Hematopoietic multipotent progenitor cell treated with erythropoietin and hydrocortisone succinate and interleukin-3 and kit ligand, for 4 days (in vitro differentiated cells): Measurements from ENCODE around the gene OR1I1.
"Not testable (repeated sequence)": the region's sequence is repeated elsewhere in the genome, so short reads cannot be mapped to it uniquely, and the experiment has no call there.

ENCODE experiments used
- DNase-seq: peaks from one replicate; pipeline ENCODE4 v3.0.0-alpha.2; 2015

The OR1I1 gene, protein sequence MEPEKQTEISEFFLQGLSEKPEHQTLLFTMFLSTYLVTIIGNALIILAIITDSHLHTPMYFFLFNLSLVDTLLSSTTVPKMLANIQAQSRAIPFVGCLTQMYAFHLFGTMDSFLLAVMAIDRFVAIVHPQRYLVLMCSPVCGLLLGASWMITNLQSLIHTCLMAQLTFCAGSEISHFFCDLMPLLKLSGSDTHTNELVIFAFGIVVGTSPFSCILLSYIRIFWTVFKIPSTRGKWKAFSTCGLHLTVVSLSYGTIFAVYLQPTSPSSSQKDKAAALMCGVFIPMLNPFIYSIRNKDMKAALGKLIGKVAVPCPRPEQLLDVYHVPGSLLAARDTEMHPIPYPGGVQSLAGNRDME

DNA sequence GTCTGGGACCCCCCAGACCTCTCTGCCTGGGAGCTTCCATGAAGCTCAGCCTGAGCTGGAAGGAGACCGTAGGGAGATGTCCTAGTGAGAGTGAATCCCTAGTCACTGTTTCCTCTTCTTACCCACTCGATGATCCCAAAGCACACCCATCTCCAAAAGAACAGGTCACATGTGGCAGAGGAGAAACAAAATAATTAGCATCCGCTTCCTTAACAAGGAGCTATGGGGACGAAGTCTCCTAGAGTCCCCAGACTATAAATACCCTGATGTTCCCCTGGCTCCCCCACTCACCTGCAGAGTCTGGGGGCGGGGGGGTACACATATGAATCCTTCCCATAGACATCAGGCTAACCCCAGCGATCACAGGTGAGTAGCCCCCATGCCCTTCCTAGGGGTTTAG lies at the start of gene OR1I1:
Gene OR1I1 (plus strand): TSS at position 301 of the 400 bp plus-strand sequence. CDS start 4,855 bp downstream, outside the sequence.
- no peak for DNase-seq

DNA sequence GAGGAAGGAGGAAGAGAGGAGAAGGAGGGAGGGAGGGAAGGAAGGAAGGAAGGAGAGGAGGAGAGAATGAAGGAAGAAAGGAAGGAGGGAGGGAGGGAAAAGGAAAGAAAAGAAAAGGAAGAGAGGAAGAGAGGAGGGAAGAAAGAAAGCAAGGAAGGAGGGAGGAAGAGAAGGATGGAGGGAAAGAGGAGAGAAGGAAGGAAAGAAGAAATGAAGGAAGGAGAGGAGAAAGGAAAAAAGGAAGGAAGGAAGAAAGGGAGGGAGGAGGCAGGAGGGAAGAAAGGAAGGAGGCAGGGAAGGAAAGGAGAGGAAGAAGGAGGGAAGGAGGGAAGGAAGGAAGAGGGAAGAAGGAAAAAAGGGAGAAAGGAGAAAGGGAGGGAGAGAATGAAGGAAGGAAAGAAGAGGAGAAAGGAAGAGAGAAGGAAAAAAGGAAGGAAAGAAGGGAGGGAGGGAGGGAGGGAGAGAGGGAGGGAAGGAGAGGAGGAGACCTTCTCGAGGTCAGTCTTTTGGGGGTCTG lies 46.2 kb upstream of the OR1I1 start:
- no peak for DNase-seq

DNA sequence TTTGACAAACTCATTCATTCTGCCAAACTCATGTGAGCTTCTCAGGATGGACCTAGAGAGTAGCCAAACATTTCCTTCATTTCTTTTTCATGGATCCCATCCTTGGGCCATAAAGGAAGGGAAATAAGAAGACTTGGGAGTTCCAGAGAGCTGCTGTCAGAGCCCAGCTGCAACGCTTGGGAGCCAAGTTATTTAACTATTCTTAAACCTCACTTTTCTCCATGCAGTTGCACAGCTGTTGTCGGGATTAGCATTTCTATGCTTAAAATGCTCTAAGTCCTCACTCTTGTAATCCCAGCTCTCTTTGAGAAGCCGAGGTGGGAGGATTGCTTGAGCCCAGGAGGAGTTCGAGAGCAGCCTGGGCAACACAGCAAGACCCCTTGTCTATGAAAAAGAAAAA lies 44.4 kb upstream of the OR1I1 start:
- no peak for DNase-seq

DNA sequence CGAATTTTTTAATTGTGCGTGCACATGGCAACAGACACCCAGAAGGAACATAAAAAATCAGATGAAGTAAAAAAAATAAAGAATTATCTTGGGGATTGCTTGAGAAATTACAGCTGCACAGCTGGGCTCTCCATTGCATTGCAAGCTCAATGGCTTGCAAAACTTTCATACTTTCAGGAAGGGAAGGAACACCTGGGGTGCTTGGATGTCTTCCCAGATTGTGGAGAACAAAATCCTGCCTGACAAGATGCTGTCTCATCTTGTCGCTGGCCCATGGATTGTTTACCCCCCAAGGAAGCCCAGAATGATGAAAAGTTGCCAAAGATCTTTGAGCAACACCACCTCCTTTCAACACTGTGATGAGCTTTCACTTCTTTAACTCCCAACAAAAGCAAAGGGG lies 43.7 kb upstream of the OR1I1 start:
- no peak for DNase-seq

DNA sequence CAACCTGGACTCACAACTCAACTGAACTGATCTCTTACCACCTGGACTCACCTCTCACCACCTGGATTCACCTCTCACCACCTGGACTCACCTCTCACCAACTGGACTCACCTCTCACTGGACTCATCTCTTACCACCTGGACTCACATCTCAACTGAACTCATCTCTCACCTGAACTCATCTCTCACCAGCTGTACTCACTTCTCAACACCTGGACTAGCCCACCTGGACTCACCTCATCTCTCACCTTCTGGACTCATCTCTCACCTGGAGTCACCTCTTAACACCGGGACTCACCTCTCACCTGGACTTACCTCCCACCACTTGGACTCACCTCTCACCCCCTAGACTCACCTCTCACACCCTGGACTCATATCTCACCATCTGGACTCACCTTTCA lies 40.0 kb upstream of the OR1I1 start:
- no peak for DNase-seq

DNA sequence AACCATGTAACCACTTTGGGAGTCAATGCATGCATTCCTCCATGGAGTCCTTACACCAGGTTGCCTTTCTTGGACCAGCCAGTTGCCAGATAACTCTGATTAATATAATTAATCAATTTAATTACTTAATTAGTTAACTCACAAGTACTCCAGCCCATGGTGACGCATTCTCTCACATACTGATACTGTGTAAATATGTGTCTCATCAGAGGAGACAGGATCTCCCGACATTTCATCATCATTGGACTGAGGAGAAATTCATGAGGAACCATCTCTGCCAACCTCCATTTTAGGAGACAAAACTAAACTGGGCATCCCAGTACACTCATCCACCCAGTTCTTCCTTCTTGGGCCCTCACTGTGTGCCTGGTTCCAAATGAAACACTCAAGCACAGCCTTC lies 39.2 kb upstream of the OR1I1 start:
- no peak for DNase-seq

DNA sequence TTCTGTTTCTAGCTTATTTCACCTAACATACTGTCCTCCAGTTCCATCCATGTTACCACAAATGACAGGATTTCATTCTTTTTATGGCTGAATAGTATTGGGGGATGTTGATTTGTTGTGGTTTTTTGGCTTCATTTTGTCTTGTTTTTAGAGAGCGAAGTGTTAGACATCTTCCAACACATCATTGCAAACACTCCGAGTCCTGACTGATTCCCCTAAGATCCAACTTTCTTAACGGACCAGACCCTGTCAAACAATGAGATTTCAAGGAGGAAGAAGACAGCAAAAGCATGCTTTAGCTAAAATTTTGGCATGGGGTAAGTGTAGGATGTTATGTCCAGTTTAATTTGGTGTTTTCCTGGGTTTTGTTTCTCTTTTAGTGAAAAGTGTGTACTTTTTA lies 36.5 kb upstream of the OR1I1 start:
- DNase-seq: no peak

DNA sequence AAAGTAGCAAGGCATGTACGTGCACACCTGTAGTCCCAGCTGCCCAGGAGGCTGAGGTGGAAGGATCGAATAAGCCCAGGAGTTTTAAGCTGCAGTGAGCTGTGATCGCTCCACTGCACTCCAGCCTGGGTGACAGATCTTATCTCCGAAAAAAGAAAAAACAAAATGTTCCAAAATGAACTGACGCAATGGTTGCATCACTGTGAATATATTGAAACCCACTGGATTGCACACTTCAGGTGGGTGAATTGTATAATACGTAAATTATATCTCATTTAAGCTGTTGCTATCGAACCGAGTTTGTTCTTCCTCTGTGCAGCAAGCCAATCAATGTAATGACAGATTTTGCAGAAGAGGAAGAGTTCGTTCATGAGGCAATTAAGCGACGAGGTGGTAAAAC lies 34.3 kb upstream of the OR1I1 start:
- DNase-seq: no peak

DNA sequence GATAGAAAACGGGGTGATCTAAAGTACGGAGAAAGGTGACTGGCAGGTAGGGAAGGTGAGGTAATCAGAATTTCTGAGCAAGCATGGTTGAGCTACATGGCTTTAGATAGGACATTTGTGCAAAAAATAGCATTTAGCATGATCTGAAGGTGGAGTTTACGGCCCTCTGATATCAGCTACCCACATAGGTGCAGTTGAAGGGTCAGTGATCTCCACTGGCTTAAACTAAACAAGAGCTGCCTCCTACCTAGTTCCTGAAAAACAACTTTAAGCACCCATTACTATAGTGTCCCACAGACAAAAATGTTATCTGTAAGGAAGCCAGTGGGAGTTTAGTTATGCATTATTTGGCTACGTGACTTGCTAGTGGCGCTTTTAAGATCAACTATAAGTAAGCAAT lies 33.9 kb upstream of the OR1I1 start:
- DNase-seq: no peak

DNA sequence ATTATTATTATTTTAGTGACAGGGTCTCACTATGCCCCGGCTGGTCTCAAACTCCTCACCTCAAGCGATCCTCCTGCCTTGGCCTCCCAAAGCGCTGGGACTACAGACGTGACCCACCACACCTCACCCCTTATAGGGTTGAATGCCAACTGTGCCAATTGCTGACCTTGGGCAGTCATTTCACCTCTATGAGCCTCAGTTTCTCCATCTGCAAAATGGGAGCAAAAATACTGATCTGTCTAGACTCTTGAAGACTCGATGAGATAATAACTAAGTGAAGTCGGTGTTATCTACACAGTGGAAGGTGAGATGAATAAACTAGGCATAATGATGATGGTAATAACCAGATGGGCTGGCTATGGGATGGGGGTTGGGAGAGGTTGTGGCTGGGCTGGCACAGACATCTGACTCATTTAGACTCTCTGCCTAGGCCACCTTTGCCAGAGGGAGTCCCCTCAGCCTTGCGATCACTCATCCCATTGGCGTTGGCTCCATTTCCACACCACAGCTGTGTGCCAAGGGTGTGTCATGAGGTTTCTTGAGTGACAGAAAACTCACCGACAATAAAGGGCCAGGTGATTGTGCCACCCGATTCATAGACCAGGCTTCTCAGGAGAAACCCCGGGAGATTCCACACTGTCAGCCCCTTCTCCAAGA lies 33.0 kb upstream of the OR1I1 start, which contains the start of gene CASP14:
Gene CASP14 (plus strand): TSS at position 596 of the 657 bp plus-strand sequence. CDS start 2,772 bp downstream, outside the sequence.
- DNase-seq: no peak

DNA sequence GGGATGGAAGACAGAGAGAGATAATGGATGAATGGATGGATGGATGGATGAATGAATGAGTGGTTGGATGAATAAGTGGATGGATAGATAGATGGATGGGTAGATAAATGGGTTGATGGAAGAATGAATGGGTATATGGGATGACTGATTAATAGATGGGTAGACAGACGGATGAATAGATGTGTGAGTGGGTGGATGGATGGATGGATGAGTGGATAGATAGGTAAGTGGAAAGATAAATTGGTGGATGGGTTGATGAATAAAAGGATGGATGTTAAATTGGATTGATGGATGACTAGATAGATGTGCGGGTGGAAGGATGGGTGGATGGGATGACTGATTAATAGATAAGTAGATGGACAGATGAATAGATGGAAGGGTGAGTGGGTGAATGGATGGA lies 31.4 kb upstream of the OR1I1 start:
- DNase-seq: no peak

DNA sequence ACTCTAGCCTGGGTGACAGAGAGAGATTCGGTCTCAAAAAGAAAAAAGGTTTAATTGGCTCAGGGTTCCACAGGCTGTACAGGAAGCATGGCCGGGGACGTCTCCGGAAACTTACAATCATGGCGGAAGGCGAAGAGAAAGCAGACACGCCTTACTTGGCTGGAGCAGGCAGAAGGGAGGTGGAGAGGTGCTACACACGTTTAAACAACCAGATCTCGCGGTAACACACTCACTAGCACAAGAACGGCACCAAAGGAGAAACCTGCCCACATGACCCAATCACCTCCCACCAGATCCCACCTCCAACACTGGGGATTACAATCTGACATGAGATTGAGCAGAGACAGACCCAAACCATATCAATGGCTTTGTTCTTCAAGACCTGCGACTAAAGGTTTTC lies 20.0 kb upstream of the OR1I1 start:
- no peak for DNase-seq

DNA sequence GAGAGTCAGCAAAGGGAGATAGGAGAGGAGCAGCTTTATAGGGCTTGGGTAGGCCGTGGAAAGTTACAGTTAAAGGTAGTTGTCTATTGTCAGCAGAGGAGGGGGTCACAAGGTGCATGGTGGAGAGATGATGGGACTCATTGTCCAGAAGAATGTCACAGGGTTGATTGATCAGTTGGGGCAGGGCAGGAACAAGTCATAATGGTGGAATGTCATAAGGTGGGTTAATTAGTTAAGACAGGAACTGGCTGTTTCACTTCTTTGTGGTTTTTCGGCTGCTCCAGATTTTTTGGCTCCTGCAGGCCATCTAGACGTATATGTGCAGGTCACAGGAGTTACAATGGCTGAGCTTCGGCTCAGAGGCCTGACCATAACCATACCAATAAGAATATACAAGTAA lies 11.6 kb upstream of the OR1I1 start:
- DNase-seq: not testable (repeated sequence)

DNA sequence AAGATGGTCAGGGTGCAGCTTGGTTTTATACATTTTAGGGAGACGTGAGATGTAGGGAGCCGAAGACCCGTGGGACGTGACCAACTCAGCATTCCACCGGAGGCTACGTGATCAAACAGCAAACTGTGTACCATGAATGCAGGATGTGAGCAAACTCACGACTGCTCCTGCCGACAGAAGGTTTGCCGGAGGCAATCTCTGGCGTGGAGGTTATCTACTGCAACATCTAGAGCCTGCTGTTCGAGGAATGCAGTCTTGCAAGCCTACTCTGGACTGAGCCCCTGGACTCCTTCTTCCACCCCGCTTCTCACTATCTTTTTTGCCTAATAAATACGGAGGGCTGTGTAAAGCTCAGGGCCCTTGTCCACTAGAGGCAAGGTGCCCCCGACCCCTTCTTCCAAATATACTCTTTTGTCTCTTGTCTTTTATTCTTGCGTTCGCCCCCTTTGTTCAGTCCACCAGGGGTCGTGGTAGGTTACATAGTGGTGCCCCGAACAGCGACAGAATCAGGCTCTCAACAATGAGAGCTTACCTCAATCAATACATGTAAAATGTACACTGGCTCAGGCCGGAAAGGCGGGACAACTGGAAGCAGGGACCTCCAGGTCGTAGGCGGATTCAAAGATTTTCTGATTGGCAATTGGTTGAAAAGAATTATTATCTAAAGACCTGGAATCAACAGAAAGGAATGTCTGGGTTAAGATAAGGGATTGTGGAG lies 8.9 kb upstream of the OR1I1 start:
- peak; percentile 5 for DNase-seq

DNA sequence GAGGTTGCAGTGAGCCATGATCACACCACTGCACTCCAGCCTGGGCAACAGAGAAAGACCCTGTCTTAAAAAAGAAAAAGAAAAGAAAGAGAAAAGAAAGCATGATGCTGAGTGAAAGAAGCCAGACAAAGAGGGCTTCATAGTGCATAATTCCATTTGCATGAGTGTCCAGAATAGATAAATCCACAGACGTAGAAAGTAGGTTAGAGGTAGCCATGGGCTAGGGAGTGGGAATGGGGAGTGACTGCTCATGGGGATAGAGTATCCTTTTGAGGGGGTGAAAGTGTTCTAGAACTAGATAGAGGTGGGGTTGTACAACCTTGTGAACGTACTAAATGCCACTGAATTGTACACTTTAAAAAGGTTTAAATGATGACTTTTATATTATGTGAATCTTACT lies 7.6 kb upstream of the OR1I1 start:
- no peak for DNase-seq

DNA sequence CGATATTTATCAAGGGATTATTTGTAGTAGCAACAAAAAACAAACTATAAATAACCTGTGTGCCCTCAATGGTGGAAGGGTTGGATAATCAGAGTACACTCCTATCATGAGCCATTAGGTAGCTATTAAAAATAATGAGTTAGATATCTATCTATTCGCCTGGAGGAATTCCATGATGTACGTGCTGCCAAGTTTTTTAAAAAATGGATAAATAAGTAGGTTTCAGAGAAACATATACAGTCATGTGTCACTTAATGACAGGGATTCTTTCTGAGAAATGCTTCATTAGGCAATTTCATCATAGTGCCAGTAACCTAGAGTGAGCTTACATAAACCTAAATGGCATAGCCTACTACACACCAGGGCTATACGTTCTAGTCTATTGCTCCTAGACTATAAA lies 6.2 kb upstream of the OR1I1 start:
- no peak for DNase-seq

DNA sequence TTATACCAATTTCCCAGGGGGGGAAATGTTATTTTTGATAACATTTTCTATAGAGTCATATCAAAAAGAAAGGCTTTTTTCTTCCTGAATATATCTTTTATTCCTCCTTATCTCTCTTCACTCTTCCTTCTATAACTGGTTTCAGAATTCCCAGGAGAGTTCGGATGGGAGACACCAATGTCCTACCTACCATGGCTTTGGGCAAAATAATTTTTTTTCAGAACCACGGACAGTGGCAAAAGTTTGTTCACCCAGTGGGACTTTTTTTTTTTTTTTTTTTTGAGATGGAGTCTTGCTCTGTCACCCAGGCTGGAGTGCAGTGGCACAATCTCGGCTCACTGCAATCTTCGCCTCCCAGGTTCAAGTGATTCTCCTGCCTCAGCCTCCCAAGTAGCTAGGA lies 2.0 kb upstream of the OR1I1 start:
- peak; percentile 42 for DNase-seq

DNA sequence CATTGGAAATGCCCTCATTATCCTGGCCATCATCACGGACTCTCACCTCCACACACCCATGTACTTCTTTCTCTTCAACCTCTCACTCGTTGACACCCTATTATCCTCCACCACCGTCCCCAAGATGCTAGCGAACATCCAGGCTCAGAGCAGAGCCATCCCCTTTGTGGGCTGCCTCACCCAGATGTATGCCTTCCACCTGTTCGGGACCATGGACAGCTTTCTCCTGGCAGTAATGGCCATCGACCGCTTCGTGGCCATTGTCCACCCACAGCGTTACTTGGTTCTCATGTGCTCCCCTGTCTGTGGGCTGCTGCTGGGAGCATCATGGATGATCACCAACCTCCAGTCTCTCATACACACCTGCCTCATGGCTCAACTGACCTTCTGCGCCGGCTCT lies 5.2 kb downstream of the OR1I1 start:
- DNase-seq: no peak

DNA sequence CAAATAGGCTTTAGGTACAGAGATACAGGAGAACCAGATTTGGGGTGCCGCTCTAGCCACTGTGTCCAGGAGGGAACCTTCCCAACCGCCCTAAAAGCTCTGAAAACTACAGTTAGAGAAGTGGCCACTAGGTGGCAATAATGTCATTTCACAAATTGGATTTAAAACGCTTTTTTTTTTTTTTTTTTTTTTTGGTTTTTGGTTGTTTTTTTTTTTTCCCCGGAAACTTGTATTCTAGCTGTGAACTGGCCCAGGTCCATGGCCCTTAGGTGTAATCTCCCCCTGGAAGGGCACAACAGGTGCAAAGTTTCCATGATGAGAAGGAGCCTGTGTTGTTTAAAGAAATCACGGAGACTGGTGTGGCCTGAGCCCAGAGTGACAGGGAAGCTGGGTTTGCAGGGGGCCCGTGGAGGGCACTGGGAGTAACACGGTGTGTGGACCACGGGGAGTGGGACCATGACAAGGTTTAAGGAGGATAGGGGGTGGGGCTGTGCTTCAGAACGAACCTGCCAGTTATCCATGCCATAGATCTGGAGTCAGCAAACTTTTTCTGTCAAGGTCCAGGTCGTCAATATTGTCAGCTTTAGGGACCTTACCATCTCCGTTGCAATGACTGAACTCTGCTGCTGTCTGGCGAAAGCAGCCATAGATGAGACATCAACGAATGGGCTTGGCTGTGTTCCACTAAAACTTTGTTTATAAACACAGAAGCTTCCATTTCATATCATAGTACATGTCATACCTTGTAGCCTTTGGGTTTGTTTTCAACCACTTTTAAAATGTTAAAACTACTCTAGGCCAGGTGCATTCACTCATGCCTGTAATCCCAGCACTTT lies 10.1 kb downstream of the OR1I1 start:
- peak; percentile 90 for DNase-seq

DNA sequence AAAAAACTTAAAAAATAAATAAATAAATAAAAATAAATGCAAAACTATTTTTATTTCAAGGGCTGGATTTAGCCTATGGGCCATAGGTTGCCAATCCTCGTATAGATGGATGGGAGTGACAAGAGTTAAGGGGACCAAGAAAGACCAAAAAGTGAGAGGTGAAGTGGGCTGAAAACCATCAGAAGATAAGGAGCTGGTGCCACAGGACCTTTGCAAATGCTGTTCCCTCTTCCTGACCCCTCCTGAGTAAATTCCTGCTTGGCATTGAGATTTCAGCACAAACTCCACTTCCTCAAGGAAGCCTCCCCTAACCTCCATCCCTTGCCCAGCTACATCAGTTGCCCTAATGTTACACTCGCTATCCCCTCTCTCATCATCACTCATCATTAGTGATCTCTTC lies 11.0 kb downstream of the OR1I1 start:
- no peak for DNase-seq

DNA sequence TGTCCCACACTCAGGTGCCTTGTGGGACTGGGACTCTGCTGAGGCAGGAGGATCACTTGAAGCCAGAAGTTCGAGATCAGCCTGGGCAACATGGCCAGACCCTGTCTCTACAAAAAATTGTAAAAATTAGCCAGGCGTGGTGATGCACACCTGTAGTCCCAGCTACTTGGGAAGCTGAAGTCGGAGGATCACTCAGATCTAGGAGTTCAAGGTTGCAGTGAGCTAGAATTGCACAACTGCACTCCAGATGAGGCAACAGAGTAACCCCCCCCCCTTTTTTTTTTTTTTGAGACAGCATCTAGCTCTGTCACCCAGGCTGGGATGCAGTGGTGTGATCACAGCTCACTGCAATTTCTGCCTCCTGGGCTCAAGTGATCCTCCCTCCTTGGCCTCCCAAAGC lies 14.2 kb downstream of the OR1I1 start:
- no peak for DNase-seq

DNA sequence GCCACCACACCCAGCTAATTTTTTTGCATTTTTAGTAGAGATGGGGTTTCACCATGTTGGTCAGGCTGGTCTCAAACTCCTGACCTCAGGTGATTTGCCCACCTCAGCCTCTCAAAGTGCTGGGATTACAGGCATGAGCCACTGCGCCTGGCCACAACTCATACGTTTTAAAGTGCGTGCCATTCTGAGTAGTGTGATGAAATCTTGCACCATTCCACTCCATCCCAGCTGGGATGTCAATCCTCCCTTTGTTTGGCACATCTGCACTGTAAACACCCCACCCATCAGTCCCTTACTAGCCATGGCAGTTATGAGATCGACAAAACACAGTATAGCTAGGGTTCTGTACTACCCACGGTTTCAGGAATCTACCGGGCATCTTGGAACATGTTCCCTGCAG lies 16.0 kb downstream of the OR1I1 start:
- DNase-seq: not testable (repeated sequence)

DNA sequence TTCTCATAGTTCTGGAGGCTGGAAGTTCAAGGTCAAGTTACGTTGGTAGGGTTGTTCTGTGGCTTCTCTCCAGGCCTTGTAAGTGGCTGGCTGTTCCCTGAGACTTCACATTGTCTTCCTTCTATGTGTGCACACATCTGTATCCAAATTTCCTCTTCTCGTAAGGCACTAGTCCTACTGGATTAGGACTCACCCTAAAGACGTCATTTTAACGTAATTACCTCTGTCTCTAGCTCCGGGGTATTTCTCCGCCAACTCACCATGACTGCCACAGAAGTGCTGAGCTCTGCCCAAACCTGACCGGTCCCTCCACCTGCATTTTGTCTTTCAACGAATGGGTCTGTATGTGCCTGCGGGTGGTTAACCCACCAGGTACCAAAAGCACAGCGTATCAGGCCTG lies 16.4 kb downstream of the OR1I1 start:
- no peak for DNase-seq
